HEK293T (cell line): ENCODE measurements around the gene PRSS56.

Experiments
- ARNT ChIP-seq: fragments of 450-650 bp; IDR thresholded peaks from 2 replicates; pipeline ENCODE4 v1.6.1; 2017; ENCODE audit warnings: mild to moderate bottlenecking
- BHLHE40 ChIP-seq: fragments of 450-650 bp; IDR thresholded peaks from 2 replicates; pipeline ENCODE4 v1.6.1; 2016; ENCODE audit warnings: mild to moderate bottlenecking, moderate library complexity, borderline replicate concordance
- HDGF ChIP-seq: fragments of 450-650 bp; IDR thresholded peaks from 2 replicates; pipeline ENCODE4 v1.6.1; 2017; ENCODE audit warnings: antibody characterized with exemption, borderline replicate concordance
- SP1 ChIP-seq: fragments of 450-650 bp; IDR thresholded peaks from 2 replicates; pipeline ENCODE4 v1.6.1; 2017
- SUZ12 ChIP-seq: fragments of 450-650 bp; IDR thresholded peaks from 2 replicates; pipeline ENCODE4 v1.6.1; 2016; ENCODE audit warnings: mild to moderate bottlenecking
- TARDBP ChIP-seq: fragments of 450-650 bp; IDR thresholded peaks from 2 replicates; pipeline ENCODE4 v1.6.1; 2016
- ZNF384 ChIP-seq: fragments of 450-650 bp; IDR thresholded peaks from 2 replicates; pipeline ENCODE4 v1.6.1; 2016
- TF ChIP-seq, protein P1 (sequence below): fragments of 450-650 bp; IDR thresholded peaks from 2 replicates; pipeline ENCODE4 v1.6.1; 2016

DNA sequence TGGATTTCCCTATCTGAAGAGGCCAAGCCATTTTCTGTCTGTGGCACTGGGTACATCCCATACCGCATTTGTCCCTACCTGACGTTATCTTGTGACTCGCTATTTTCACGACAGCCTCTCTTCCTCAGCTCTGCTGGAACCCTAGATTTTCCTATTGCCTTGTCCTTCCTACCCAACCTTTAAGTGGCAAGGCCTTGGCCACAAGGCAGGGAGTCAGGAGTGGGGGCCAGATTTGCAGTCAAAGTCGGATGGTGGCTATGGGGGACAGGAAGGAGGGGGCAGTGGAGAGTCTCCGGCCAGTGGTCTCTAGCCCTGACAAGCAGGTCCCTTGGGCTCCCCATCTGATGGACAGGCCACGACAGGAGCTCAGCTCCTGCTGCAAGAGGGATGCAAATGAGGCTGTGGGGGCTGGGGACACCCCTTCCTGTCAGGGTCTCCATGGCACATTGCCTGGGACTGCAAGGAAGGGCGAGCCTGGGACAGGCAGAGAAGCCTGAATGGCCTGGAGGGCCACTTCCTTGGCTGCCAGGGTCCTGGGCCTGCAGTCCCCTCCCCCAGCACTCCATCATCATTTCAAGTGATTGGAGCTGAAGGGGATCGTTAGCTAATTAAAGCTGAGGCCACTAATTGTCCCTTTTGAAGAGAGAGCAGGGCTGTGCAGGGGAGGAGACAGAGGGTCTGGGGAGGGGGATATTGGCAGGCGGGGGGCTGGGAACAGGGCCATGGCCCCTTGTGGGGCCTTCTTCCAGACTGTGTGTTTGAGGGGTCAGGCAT is 26.3 kb upstream of the PRSS56 start:
- TF ChIP-seq, protein P1, sequence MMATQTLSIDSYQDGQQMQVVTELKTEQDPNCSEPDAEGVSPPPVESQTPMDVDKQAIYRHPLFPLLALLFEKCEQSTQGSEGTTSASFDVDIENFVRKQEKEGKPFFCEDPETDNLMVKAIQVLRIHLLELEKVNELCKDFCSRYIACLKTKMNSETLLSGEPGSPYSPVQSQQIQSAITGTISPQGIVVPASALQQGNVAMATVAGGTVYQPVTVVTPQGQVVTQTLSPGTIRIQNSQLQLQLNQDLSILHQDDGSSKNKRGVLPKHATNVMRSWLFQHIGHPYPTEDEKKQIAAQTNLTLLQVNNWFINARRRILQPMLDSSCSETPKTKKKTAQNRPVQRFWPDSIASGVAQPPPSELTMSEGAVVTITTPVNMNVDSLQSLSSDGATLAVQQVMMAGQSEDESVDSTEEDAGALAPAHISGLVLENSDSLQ = no peak
- TF ChIP-seq SP1 (no peak), SUZ12 (no peak), HDGF (no peak), BHLHE40 (no peak), TARDBP (no peak), ARNT (no peak), ZNF384 (no peak)
